Epithelial cell of prostate (primary cell): ENCODE measurements around the gene ELFN2.
"Not testable (repeated sequence)": the region's sequence is repeated elsewhere in the genome, so short reads cannot be mapped to it uniquely, and the experiment has no call there.

Experiments used
- DNase-seq: peaks from one replicate; pipeline ENCODE4 v3.0.0-alpha.2; 2011; ENCODE audit warnings: low read depth, low spot score
- H3K27ac ChIP-seq: fragments of 450-650 bp; 2 replicates; pipeline ENCODE4 v1.5.1; 2017; ENCODE audit warnings: mild to moderate bottlenecking

The ELFN2 gene

DNA sequence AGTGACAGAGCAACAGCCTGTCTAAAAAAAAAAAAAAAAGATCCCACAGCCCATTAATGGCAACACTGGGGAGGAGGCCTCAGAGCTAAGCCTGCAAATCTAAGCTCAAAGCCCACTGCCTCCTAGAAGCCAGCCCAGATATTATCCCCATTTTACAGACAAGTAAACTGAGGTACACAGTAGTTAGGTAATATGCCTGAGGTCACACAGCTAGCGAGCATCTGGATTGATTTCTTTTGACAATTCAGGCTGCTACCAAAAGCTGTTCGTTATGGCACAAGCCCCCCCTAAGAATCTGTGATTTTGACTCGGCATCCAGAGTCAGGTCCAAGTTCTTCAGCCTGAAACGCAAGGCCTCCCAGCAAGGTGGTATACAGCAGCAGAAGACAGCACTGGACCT lies 13.7 kb downstream of the ELFN2 start:
- no peak for DNase-seq
- no peak overlapping the region for H3K27ac ChIP-seq

DNA sequence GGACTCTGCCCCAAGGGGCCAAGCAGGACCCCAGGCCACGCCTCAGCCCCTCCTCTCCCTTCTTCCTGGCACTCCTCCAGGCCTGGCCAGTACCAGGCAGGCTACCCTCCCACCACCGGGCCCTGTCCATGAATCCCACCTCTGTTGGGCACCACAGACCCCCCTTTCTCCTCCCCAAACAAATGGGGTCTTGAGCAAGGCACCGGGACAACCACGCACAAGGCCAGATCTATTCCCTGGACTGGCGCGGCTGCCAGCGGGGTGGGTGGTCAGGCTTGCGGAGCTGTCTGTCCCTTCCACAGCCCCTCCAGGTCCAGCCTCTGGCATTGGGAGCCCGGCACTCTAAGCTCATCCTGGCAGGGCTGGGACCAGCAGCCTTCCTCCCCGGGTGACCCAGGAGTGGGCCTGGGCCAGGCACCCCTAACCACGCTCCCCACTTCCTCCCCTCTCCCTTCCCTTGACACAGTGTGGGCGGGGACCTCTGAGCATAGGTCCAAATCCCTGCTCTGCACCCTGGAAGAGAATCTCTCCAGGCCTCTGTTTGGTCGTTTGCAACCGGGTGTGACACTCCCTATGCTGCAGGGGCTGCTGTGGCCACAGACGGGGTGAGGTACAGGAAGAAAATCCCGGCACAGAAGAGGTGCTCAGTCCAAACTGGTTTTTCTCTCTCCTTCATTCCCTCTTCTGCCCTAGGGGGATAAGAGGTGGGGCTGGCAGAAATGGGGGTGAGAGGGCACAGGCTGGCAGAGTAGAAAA lies 14.6 kb downstream of the ELFN2 start:
- H3K27ac ChIP-seq: no peak overlapping the region
- DNase-seq: no peak

DNA sequence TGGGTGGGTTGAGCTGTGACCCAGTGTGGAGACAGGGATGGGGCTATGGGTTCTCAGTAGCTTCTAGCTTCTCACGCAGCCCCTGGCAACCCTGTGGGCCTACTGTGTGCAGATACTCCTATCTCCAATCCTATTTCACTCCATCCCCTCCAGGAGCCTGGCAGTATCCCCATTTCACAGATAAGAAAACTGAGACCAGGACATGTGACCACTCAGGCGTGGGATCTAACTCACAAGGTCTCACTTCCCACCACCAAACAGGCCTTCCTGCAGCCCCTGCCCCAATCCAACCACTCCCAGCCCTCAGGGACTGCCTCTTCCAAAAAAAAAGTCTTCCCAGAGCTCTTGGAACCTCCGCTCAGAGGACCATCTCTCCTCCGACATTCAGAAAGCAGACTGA lies 15.6 kb downstream of the ELFN2 start:
- H3K27ac ChIP-seq: no peak overlapping the region
- no peak for DNase-seq

DNA sequence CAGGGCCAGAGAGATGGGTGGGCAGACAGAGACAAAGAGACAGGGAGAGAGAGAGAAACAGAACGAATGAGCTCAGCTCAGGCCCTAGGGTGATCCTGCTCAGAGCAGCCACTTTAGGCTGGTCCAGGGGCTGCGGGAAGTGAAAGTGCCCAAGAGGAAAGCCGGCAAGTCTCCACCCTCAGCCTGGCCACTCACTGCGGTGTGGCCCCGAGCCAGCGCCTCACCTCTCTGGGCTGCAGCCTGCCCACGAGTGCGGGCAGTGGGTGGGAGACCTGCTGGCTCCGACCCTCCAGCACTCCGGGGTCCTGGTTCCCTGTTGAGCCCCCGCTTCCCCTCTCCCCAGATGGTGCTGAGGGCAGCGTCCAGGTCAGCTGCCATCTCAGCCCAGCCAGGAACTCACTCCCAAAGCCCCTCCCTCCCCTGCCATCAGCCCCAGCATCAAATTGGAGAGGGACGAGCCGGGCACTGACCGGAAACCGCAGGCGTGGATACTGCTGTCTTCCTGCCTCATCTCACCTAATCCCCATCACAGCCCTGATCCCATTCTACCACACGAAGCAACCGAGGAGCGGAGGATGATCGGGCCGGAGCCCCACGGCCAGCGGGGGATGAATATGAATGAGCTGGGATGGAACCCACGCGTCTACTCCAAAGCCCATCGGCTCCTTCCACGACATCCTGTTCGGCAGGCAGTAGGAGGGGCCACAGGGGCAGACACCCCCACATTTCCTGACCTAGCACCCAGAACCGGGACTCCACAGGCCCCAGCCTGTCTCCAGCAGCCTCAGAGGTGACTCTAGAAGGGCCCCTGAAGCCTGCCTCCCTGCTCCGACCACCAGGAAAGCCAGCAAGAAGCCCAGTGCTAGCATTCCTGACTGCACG lies 16.9 kb downstream of the ELFN2 start:
- no peak for DNase-seq
- no peak overlapping the region for H3K27ac ChIP-seq

DNA sequence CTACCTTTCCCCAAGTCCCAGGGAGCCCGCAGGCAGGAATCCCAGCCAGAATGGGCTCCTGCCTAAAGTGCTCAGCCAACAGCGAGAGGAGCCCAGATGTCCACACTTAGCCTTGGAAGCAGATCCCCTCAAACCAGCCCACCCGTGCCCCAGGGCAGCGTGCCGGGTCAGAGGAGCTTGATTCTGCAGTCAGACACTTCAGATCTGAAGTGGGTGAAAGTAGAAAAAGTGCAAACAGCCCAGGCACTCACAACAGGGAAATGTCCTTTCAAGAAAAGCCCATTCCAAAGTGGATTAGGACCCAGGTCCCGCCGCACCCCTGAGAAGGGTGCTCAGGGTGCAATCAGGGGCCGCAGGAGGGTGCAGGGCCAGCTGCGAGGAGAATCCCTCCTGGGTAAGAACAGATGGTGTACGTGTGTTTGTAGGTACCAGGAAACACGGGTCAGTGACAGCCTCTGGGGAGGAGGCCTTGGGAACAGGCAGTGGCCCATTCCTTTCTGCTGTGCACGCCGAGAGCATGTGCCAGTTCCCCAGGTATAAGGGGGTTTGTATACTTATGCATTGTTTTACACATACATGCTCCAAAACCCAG lies 17.7 kb downstream of the ELFN2 start:
- DNase-seq: no peak
- no peak overlapping the region for H3K27ac ChIP-seq

DNA sequence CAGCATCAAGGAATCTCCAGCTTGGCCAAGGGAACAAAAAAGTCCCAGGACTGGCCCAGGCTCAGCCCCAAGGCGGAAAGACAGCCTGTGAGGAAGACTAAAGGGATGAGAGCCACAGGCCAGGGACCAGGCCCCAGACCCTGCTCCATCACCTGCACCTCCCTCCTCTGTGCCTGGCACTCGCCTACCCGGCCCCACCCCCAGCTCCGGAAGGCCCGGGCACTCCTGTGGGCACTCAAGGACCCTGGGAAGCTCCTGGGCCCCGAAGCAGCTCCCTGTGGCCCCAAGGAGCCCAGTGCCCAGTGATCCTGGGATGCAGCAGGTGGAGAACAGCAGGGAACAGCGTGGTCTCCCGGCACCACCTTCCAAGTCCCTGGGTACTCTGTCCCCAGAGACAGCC lies 18.2 kb downstream of the ELFN2 start:
- DNase-seq: no peak
- H3K27ac ChIP-seq: no peak overlapping the region

DNA sequence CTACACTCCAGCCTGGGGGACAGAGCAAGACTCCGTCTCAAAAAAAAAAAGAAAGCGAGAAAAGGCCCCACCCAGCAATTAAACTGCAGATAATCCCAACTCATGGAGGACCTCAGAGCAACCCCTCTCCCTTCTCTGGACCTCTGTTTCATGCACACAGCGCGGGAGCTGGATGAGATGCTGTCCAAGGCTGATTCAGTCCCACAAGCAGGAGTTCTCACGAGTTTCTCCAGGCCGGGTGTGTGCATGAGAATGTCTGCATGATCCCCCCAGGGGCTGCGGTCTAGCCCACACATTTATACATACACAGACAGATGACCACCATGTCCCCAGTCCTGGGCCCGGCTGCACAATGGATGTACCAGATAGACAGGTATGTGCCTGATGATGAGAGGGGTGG lies 19.4 kb downstream of the ELFN2 start:
- DNase-seq: no peak
- no peak overlapping the region for H3K27ac ChIP-seq

DNA sequence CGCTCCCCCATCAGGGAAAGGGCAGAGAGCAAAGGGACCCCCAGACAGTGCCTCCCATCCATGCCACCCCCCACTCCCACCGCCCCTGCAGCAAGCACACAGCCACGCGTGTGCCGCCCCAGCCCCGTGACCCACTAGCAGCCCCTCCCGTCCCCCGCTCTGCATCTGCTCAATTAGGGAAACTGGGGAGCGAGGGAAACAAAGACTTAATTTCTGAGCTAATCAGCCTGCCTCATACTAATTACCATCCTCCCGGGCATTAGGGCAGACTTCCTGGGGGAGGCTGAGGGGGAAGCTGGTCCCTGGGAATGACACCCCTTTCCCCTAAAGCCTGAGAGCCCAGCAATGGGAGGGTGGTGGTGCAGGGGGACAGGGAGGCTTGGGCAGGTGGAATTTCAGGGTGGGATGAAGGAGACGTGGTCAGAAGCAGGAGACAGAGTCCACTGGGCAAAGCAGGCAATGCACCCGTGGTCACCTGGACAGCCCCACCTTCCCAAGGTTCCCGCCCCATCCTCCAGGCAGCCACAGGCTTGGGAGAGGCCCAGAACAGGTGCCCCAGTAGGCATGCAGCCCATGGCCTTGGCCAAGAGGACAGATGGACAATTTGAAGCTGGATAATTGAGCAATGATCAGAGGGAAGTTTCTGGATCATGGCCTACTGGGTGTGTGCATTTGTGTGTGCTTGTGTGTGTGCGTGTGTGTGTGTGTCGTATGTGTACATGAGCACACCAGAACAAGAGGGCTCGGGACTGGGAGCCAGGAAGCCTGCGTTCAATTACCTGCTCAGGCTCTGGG lies 20.6 kb downstream of the ELFN2 start:
- DNase-seq: no peak
- no peak overlapping the region for H3K27ac ChIP-seq

DNA sequence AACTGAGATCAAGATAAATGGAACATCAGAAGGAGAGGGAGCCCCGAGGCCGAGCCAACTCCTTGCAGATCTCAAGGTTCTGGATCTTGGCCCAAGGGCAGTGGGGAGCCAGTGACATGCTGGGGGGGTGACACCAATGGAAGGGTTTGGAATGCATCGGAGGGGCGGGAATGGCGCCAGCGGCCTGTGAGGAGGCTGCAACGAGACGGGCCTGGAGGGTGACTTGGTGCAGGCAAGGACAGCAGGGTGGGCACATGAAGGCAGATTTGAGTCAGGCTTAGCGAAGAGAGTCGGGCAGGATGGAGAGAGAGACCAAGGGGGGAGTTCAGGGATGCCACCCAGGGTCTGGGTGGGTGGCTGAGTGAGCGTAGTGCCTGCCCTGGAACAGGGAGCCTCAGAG lies 23.2 kb downstream of the ELFN2 start:
- no peak for DNase-seq
- H3K27ac ChIP-seq: no peak overlapping the region

DNA sequence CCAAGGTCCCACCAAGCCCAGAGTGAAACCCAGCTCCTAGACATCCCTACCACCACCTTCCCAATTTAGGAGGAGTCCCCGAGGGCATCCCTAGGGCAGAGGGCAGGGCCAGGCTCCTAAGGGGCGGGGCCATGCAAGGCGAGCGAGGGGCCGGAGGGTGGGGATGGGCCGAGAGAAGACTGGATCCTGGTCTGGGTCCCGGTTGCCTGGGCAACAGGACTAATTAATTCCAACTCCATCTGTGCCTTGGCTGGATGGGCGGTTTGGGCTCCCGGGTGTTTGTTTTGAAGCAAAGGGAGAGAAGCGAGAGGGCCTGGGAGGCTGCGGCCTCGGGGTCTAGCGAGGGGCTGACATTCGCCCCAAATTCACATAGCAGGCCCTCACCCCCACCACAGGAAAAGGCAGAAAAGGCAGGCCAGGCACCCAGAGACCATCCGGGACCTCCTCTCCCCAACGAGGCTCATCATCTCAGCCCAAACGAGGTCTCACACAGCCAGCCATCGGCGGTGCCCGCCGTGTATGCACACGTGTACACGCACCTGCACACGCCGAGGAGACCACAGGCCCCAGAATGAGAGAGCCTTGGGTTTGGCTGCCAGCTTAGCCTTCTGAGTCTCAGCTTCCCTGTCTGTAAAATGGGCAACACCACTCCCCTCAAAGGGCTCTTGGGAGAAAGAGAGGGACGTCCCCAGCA lies 23.9 kb downstream of the ELFN2 start:
- no peak for DNase-seq
- H3K27ac ChIP-seq: no peak overlapping the region

DNA sequence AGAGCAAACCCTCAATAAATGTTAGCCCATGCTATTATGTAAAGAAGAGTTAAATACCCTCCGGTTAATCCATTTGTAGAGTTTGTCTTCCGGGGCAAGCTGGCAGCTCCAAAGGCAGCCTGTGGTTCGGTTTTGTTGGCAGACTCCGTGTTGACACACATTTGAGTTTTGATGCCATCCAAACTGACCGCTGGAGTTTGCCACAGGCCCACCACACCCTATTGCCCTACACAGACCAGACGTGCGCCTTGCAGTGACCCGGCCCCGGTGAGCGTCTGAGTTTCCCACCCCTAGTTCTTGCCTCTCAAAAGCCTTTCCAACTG lies 25.1 kb downstream of the ELFN2 start:
- no peak for DNase-seq

DNA sequence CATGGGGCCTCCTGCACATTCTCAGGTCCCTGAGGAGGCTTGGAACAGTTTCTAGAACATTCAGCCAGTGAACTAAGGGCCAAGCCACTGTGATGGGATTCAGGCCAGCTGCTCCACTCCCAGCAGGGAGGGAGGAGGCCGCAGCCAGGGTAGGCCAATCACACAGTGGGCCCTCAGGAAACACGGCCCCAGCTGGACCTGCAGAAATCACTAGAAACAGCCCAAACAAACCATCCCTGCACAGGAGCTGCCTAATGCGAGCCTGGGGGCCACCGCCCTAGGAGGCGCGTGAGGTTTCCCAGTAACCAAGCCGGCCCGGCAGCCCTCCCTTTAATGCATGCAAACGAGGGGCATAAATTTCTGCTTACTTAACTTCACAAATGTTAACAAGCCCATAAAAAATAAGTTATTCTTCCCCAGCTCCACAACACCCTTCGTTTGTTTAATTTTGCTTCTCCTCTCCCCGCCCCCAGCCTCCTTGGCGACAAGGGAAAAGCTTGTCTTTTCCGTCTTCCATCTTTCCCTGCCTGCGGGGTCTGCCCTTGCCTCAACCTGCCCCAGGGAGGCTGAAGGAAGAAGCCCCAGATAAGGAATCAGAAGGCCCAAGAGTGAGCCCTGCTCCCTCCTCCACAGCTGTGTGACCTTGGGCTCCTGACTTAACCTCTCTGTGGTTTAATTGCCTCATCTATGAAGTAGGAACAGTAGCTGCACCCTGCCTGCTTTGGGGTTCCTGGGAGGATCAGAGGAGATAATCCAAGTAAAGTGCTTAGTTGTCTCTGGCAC lies 25.7 kb downstream of the ELFN2 start:
- DNase-seq: no peak
- no peak overlapping the region for H3K27ac ChIP-seq

More for the DNA sequence above, 25.1 kb downstream of the ELFN2 start:
- no peak overlapping the region for H3K27ac ChIP-seq

DNA sequence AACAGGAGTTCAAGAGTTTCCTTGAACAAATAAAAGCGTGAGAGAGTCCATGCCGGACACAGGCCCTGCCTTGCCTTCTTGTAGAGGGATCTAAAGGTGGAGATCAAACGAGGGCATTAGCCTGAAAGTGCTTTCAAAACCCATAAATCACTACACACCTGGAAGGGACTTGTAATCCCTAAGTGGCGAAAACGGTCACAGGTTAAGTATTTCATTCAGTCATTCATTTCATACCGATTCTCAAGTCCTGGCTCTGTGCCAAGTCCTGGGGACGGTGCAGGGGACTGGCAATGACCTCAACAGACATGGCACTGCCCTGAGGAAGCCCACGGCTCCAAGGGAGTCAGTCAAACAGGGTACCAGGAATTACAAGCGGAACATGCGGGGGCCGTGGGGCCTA lies 26.6 kb downstream of the ELFN2 start:
- no peak for DNase-seq
- H3K27ac ChIP-seq: no peak overlapping the region

DNA sequence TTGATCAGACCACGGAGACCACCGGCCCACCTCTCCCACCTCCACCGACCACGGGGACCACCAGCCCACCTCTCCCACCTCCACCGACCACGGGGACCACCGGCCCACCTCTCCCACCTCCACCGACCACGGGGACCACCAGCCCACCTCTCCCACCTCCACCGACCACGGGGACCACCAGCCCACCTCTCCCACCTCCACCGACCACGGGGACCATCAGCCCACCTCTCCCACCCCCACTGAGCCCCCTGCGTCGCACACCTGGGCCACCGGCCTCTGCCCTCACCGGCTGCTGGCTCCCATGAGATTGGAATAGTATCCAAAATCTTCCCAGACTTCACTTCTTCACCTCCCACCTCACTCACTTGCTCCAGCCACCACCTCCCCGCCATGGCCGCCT lies 27.8 kb downstream of the ELFN2 start:
- DNase-seq: not testable (repeated sequence)

DNA sequence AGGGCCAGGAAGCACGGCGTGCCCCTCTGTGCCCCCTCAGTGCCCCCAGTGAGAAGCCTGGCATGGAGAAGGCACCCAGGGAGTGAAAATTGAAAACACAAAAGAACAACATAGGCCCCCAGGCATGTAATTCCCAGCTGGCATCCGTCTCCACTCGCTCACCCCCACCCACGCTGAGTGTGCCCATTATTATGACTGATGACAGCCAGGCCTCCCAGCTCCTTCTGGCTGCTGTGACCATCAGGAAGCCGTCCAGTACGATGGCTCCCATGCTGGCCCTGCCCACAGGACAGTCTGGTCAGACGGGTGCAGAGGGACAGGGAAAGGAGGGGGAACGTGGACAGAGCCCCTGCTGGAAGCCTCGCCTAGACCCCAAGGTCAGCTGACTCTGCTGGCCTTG lies 30.1 kb downstream of the ELFN2 start:
- H3K27ac ChIP-seq: no peak overlapping the region
- no peak for DNase-seq

More for the DNA sequence above, 27.8 kb downstream of the ELFN2 start:
- H3K27ac ChIP-seq: not testable (repeated sequence)

DNA sequence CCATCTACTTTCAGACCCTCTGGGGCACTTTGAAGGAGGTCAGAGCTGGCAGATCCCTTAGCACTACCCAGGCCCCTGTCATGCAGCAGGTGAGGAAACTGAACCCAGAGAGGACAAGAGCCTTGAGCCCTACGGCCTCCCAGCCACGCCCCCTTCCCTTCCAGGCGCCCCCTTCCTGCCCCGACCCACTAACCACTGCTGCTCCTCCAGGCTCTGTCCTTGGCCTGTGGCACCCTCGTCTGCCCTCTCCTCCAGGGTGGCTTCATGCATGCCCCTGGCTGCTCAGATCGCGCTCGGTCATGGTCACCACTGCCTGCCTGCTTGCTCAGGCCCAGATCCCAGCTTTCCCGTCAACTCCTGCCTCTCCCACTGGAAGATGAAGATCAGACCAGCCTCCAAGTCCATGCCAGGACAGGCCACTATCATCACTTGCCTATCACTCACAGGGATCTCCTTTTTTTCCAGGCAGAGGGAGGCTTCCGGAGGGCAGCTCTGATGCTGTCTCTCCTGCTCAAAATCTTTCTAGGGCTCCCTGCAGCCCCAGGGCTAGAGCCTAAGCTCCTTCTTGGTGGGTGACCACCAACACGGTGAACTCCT lies 30.7 kb downstream of the ELFN2 start:
- no peak overlapping the region for H3K27ac ChIP-seq
- DNase-seq: no peak

DNA sequence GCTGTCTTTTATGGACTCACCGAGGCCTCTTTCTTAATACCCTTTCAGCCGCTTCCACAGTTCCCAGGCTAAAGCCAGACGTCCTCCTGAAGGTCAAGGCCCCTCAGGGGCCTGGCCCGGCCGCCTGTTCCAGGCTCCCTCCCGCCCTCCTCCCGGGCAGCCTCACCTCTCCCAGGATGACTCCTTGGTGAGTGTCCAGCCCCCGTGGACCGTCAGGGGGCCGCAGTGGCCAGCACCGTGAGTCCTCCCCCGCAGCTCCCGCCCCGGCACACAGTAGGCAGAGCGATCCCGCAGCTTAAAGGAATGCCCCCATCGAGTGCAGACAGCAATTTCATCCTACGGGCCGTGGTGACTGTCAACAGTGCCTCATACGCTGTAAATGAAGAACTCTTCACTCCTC lies 32.9 kb downstream of the ELFN2 start:
- no peak for DNase-seq
- H3K27ac ChIP-seq: no peak overlapping the region

DNA sequence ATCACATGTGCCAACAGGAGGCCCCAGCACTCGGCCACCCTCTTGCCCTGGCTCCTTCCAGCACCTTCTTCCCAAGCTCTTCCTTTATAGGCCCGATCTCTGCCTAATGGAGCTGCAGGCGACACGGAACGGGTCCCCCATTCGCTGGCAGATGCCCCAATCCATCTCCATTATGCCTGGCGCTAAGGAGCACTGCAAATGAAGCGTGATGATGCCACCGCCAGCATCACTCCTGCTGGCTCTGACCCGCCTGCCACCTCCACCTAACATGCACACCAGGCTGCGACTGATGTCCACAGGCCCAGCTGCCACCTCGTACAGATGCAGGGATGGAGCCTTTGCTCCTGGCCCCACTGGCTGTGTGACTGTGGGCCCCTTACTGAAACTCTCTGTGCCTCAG lies 33.5 kb downstream of the ELFN2 start:
- H3K27ac ChIP-seq: no peak overlapping the region
- DNase-seq: no peak
